Karpas-422 (cell line): ENCODE data around the gene WNT2. TPM values are rescaled to one million over a fixed set of nuclear protein-coding genes. Genes with fewer than 3 reads are reported as not detected.

Source experiments
- DNase-seq: peaks from one replicate; pipeline ENCODE4 v3.0.0-alpha.2; 2015
- H2AFZ ChIP-seq: fragments of 200-600 bp; sonication (generic); 2 replicates; pipeline ENCODE4 v1.6.1; 2014; ENCODE audit warnings: antibody characterized with exemption, low read length, mixed read lengths
- H3K27ac ChIP-seq: fragments of 200-600 bp; sonication (generic); 2 replicates; pipeline ENCODE4 v1.5.1; 2014; ENCODE audit warnings: mild to moderate bottlenecking, low read length, moderate library complexity
- H3K27me3 ChIP-seq: fragments of 200-600 bp; sonication (generic); 2 replicates; pipeline ENCODE4 v1.6.1; 2014; ENCODE audit warnings: low read length, mixed read lengths
- H3K36me3 ChIP-seq: fragments of 200-600 bp; sonication (generic); 2 replicates; pipeline ENCODE4 v1.6.1; 2014; ENCODE audit warnings: low read length, mixed read lengths; ENCODE audit not compliant: insufficient read depth
- H3K4me1 ChIP-seq: fragments of 200-600 bp; sonication (generic); 2 replicates; pipeline ENCODE4 v1.6.1; 2014; ENCODE audit warnings: mild to moderate bottlenecking, low read length, mixed read lengths
- H3K4me2 ChIP-seq: fragments of 200-600 bp; sonication (generic); 2 replicates; pipeline ENCODE4 v1.6.1; 2014; ENCODE audit warnings: low read length, low read depth, mild to moderate bottlenecking; ENCODE audit not compliant: poor library complexity, severe bottlenecking
- H3K4me3 ChIP-seq: fragments of 200-600 bp; sonication (generic); 2 replicates; pipeline ENCODE4 v1.5.1; 2014; ENCODE audit warnings: mild to moderate bottlenecking, antibody characterized with exemption, low read length, mixed read lengths
- H3K79me2 ChIP-seq: fragments of 200-600 bp; sonication (generic); 2 replicates; pipeline ENCODE4 v1.6.1; 2014; ENCODE audit warnings: mild to moderate bottlenecking, low read length, mixed read lengths
- H3K9ac ChIP-seq: fragments of 200-600 bp; sonication (generic); 2 replicates; pipeline ENCODE4 v1.6.0; 2014; ENCODE audit warnings: low read length
- H3K9me2 ChIP-seq: fragments of 200-600 bp; sonication (generic), shearing (Covaris generic); replicated peaks from 2 replicates; pipeline ENCODE4 v1.6.0; 2014; ENCODE audit warnings: mild to moderate bottlenecking, low read length, moderate library complexity; ENCODE audit not compliant: insufficient read depth
- H3K9me3 ChIP-seq: fragments of 300-700, 200-600 bp; sonication (generic); 2 replicates; pipeline ENCODE4 v1.6.1; 2014; ENCODE audit warnings: low read length, mixed read lengths
- H4K20me1 ChIP-seq: fragments of 200-600 bp; sonication (generic); 2 replicates; pipeline ENCODE4 v1.6.1; 2014; ENCODE audit warnings: mild to moderate bottlenecking, antibody characterized with exemption, low read length, low read depth; ENCODE audit not compliant: insufficient read depth
- total RNA-seq: library from RNA; depleted of rRNA; stranded (reverse); fragments of >200 nt; shearing (Covaris generic); gene quantifications from 2 replicates; pipeline ENCODE4 v1.2.3, GENCODE V29; 2014; ENCODE audit warnings: low replicate concordance

Gene WNT2
- total RNA-seq, 1 experiment from 2014 or later: not detected

DNA sequence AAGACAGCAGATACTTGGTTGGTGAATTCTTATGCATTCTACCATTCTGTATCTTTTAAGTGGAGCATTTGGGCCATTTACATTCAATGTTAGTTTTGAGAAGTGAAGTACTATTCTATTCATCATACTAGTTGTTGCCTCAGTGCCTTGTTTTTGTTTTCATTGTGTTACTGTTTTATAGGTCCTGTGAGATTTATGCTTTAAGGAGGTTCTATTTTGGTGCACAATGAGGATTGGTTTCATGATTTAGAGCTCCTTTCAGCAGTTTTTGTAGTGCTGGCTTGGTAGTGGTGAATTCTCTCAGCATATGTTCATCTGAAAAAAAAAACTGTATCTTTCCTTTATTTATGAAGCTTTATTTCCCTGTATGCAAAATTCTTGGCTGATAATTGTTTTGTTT, 23.3 kb upstream of the WNT2 start:
- Histone ChIP-seq H3K27ac (no peak overlapping the region), H3K4me1 (no peaks in the 10 kb centered on the region), H3K79me2 (no peaks in the 10 kb centered on the region), H3K36me3 (no peaks in the 10 kb centered on the region), H3K9me3 (no peaks in the 10 kb centered on the region), H2AFZ (no peak overlapping the region), H4K20me1 (no peaks in the 10 kb centered on the region), H3K9me2 (no peaks in the 10 kb centered on the region), H3K9ac (no peak overlapping the region), H3K4me2 (no peak overlapping the region), H3K27me3 (no peaks in the 10 kb centered on the region), H3K4me3 (no peak overlapping the region)
- no peak for DNase-seq

DNA sequence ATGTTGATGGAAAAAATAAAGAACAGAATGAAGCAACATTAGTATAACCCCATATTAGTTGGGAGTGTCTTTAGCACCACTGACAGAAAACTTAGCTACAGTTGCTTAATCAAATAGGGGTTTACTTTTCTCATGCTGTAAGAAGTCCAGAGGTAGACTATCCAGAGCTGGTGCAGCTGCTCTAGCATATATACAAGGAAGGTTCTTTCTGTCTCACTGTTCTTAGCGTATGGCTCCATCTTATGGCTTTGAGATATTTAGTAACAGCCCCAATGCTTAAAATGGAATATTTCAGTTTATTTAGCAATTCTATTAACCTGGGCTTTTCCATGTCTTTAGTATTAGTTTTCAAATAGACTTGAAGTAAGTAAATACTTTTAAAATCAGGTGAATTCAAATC, 15.2 kb upstream of the WNT2 start:
- no peaks in the 10 kb centered on the region for H3K4me1 ChIP-seq
- DNase-seq: no peak
- H2AFZ ChIP-seq: no peak overlapping the region
- no peak overlapping the region for H3K4me2 ChIP-seq
- no peaks in the 10 kb centered on the region for H3K9me2 ChIP-seq
- no peaks in the 10 kb centered on the region for H3K36me3 ChIP-seq
- no peak overlapping the region for H3K9ac ChIP-seq
- H3K4me3 ChIP-seq: no peak overlapping the region
- H4K20me1 ChIP-seq: no peaks in the 10 kb centered on the region
- no peaks in the 10 kb centered on the region for H3K79me2 ChIP-seq
- H3K27me3 ChIP-seq: no peaks in the 10 kb centered on the region
- H3K27ac ChIP-seq: no peak overlapping the region
- H3K9me3 ChIP-seq: no peaks in the 10 kb centered on the region

DNA sequence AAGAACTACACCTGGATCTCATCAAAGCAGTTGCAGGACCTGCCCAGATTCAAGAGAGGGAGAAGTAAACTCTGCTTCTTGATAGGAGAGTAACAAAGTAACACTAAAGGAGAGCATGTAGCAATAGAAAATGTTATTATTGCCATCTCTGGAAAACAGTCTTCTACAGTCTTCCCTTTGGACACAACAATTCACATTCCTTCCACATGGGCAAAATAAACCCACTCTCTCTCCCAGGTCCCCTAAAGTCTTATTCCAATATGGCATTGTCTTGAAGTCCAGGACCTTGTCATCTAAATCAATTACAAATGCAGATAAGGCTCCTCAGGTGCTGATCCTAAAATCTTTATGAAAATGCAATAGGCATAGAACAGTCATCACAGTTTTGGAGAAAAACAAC, 10.3 kb upstream of the WNT2 start:
- H3K36me3 ChIP-seq: no peaks in the 10 kb centered on the region
- DNase-seq: no peak
- no peaks in the 10 kb centered on the region for H3K79me2 ChIP-seq
- no peaks in the 10 kb centered on the region for H3K9me2 ChIP-seq
- no peaks in the 10 kb centered on the region for H3K9me3 ChIP-seq
- H3K4me2 ChIP-seq: no peak overlapping the region
- H4K20me1 ChIP-seq: no peaks in the 10 kb centered on the region
- H2AFZ ChIP-seq: no peak overlapping the region
- H3K27me3 ChIP-seq: no peaks in the 10 kb centered on the region
- H3K4me1 ChIP-seq: no peaks in the 10 kb centered on the region
- H3K27ac ChIP-seq: no peak overlapping the region
- H3K9ac ChIP-seq: no peak overlapping the region
- no peak overlapping the region for H3K4me3 ChIP-seq

DNA sequence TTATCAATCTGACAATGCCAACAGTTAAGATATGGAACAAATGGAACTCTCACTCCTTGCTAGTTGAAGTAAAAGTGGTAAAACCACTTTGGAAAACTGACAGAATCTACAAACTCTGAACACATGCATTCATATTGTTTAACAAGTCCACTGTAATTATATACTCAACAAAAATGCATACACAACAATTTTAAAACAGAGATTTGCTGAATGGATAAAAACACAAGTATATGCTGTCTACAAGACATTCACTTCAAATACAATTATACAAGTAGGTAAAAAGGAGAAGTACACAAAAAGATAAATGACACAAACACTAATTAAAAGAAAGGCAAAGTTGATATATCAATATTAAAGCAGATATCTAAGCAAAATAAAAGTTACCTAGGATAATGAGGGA, 9.2 kb upstream of the WNT2 start:
- H3K4me2 ChIP-seq: no peak overlapping the region
- H3K79me2 ChIP-seq: no peaks in the 10 kb centered on the region

DNA sequence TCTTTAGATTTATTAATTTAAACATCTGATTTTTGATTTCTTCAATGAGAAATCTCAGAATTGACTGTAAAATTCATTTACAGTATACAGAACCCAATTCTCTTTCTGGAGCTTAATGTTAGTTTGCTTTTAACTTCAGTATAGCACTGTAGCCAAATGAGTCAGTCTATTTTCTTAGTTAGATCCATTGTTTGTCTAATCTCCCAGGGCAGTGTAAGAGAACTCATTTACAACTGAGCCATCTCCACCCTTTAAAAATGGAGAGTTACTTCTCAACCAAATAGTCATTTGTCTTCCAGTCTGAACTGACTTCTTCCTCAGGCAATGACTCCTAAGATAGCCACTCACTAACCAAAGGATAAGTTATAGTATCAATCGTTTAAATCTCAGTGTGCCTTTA, 3.0 kb upstream of the WNT2 start:
- no peaks in the 10 kb centered on the region for H3K9me3 ChIP-seq
- H3K27ac ChIP-seq: no peak overlapping the region
- H4K20me1 ChIP-seq: no peaks in the 10 kb centered on the region
- H3K4me3 ChIP-seq: no peak overlapping the region
- H3K27me3 ChIP-seq: no peaks in the 10 kb centered on the region
- no peak overlapping the region for H2AFZ ChIP-seq
- H3K79me2 ChIP-seq: no peaks in the 10 kb centered on the region
- H3K9ac ChIP-seq: no peak overlapping the region
- H3K36me3 ChIP-seq: no peaks in the 10 kb centered on the region
- no peak overlapping the region for H3K4me2 ChIP-seq
- no peaks in the 10 kb centered on the region for H3K9me2 ChIP-seq
- no peak for DNase-seq
- no peaks in the 10 kb centered on the region for H3K4me1 ChIP-seq

More for the DNA sequence above, 9.2 kb upstream of the WNT2 start:
- no peak overlapping the region for H2AFZ ChIP-seq
- no peak for DNase-seq
- H3K36me3 ChIP-seq: no peaks in the 10 kb centered on the region
- no peak overlapping the region for H3K4me3 ChIP-seq
- H3K9me3 ChIP-seq: no peaks in the 10 kb centered on the region
- no peaks in the 10 kb centered on the region for H4K20me1 ChIP-seq
- H3K9ac ChIP-seq: no peak overlapping the region
- no peak overlapping the region for H3K27ac ChIP-seq
- no peaks in the 10 kb centered on the region for H3K4me1 ChIP-seq
- H3K9me2 ChIP-seq: no peaks in the 10 kb centered on the region
- no peaks in the 10 kb centered on the region for H3K27me3 ChIP-seq

DNA sequence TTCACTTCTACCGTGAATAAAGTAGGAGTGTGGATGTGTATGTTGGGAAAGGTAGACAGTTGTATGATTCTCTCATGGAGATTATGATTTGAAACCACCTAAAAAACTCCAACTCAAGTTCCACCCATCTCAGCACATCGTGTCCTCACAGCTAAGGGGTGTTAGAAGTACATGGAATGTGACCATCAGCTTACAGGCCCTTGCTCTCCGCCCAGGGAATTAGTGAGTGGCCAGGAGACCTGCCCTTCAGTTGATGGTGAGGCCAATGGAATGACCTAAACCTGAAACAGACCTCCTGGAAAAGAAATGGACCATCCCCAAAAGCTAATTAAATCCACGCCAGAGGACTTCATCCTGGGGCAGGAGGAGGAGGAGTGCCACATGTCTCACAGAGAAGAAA, 2.1 kb upstream of the WNT2 start:
- no peaks in the 10 kb centered on the region for H3K79me2 ChIP-seq
- no peak overlapping the region for H3K4me3 ChIP-seq
- H3K36me3 ChIP-seq: no peaks in the 10 kb centered on the region
- no peak for DNase-seq
- H3K4me1 ChIP-seq: no peaks in the 10 kb centered on the region
- no peaks in the 10 kb centered on the region for H3K9me2 ChIP-seq
- no peak overlapping the region for H3K9ac ChIP-seq
- no peaks in the 10 kb centered on the region for H4K20me1 ChIP-seq
- no peak overlapping the region for H2AFZ ChIP-seq
- H3K27ac ChIP-seq: no peak overlapping the region
- H3K9me3 ChIP-seq: no peaks in the 10 kb centered on the region
- H3K27me3 ChIP-seq: no peaks in the 10 kb centered on the region
- no peak overlapping the region for H3K4me2 ChIP-seq

DNA sequence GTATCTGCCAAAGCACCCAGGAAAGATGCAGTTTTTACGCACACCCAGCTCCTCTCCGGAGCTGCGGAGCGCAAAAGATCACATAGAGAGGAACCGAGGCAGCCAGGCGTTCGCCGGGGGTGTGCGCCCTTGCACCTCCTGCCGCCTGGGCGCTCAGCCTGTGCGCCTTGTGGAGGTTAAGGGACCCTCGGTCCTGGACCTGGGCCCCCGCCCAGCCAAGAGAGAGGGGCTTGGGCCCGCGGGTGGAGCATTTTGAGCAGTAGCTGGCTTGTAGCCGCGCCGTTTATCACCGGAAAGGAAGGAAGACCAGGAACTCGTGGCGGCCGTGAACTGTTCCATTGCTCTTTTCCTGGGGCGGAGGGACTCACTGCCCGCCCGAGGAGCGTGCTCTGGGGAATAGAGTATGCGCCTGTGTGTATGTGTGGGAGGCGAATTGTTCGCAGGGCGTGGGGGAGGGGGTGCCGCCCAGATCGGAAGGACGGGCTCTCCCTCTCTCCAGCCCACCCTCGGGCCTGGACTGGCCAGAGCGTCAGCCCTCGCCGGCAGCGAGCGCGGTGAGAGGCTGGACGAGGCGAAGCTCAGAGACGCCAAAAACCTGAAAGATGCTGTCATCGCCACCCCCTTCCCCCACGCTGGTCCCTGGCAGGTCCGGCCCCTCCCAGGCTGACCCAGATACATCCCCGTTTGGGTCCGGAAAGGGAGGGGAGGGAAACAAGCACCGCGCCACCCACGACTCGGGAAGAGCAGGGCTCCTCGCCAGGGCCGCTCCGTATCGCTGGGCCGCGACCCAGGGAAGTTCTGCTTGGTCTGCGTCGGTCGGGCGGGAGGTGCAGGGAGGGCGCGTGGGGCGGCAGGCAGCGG, 1.2 kb upstream of the WNT2 start:
- Histone ChIP-seq H3K27me3 (no peaks in the 10 kb centered on the region), H2AFZ (no peak overlapping the region), H3K36me3 (no peaks in the 10 kb centered on the region), H3K9me3 (no peaks in the 10 kb centered on the region), H3K27ac (no peak overlapping the region), H4K20me1 (no peaks in the 10 kb centered on the region), H3K79me2 (no peaks in the 10 kb centered on the region), H3K9ac (no peak overlapping the region), H3K4me2 (no peak overlapping the region), H3K4me3 (no peak overlapping the region), H3K4me1 (no peaks in the 10 kb centered on the region), H3K9me2 (no peaks in the 10 kb centered on the region)
- DNase-seq: no peak

DNA sequence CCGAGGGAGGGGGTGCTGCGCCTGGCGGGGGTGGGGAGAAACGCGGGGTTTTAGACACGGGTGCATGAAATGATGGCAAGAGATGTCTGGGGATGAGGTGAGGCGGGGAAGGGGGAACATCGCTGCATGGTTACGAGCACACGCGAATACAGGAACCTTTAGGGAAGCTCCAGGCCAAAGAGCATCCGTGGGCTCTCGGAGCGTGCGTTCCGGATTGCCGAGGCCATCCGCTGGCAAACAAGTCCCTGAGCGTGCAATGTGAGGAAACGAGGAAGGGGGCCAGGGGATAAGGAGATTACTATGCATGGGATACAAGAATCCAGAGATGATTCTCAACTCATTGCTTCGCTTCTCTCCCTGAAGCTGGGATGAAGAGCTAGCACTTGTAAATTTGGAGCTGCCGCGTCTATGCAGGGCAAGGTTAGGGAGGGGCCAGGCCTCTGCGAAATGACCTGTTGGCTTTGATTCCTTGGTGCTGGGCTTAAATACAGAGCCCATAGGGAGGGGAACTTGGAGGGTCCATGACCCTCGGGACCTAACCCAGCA, 520 bp upstream of the WNT2 start:
- Histone ChIP-seq H3K4me1 (no peaks in the 10 kb centered on the region), H3K27ac (no peak overlapping the region), H4K20me1 (no peaks in the 10 kb centered on the region), H3K9ac (no peak overlapping the region), H3K36me3 (no peaks in the 10 kb centered on the region), H3K79me2 (no peaks in the 10 kb centered on the region), H3K27me3 (no peaks in the 10 kb centered on the region), H3K4me3 (no peak overlapping the region), H3K4me2 (no peak overlapping the region), H2AFZ (no peak overlapping the region), H3K9me2 (no peaks in the 10 kb centered on the region), H3K9me3 (no peaks in the 10 kb centered on the region)
- no peak for DNase-seq
